Activated naive CD8-positive, alpha-beta T cell (primary cell): ENCODE measurements around the gene VDR.

ENCODE experiments used
- H3K27ac Mint-ChIP-seq: one replicate; pipeline ENCODE4 v1.8.0; 2021; ENCODE audit warnings: mixed read lengths
- H3K27me3 Mint-ChIP-seq: one replicate; pipeline ENCODE4 v1.8.0; 2021; ENCODE audit warnings: mixed read lengths
- H3K36me3 Mint-ChIP-seq: one replicate; pipeline ENCODE4 v1.8.0; 2021; ENCODE audit warnings: mixed read lengths
- H3K4me1 Mint-ChIP-seq: one replicate; pipeline ENCODE4 v1.8.0; 2021; ENCODE audit warnings: low read depth, mixed read lengths
- H3K4me3 Mint-ChIP-seq: one replicate; pipeline ENCODE4 v1.8.0; 2021; ENCODE audit warnings: mild to moderate bottlenecking, mixed read lengths
- H3K9me3 Mint-ChIP-seq: one replicate; pipeline ENCODE4 v1.8.0; 2021; ENCODE audit warnings: low read depth, mixed read lengths

VDR gene

GRCh38 chr12:47889040-47889439 is 15.8 kb downstream of the VDR start:
- H3K4me3 Mint-ChIP-seq = no peak overlapping the region
- H3K36me3 Mint-ChIP-seq = peaks cover 2% of the 10 kb centered on the region
- peaks cover 2% of the 10 kb centered on the region for H3K27me3 Mint-ChIP-seq
- peaks cover 47% of the 10 kb centered on the region for H3K4me1 Mint-ChIP-seq
- no peak overlapping the region for H3K27ac Mint-ChIP-seq
- H3K9me3 Mint-ChIP-seq = no peaks in the 10 kb centered on the region

- peaks cover 52% of the 10 kb centered on the region for H3K4me1 Mint-ChIP-seq
- H3K36me3 Mint-ChIP-seq = peaks cover 2% of the 10 kb centered on the region
- H3K4me3 Mint-ChIP-seq = no peak overlapping the region
- peaks cover 2% of the 10 kb centered on the region for H3K27me3 Mint-ChIP-seq
- no peak overlapping the region for H3K27ac Mint-ChIP-seq
- no peaks in the 10 kb centered on the region for H3K9me3 Mint-ChIP-seq
Measured at GRCh38 chr12:47888153-47888819, 16.5 kb downstream of the VDR start.

- Mint-ChIP-seq H3K4me3 (no peak overlapping the region), H3K4me1 (peaks cover 57% of the 10 kb centered on the region), H3K36me3 (no peaks in the 10 kb centered on the region), H3K9me3 (no peaks in the 10 kb centered on the region), H3K27me3 (peaks cover 2% of the 10 kb centered on the region), H3K27ac (peak overlapping the region; percentile 51)
Measured at GRCh38 chr12:47887529-47887928, 17.3 kb downstream of the VDR start.

- H3K4me3 Mint-ChIP-seq = no peak overlapping the region
- H3K27ac Mint-ChIP-seq = peak overlapping the region; percentile 93
- H3K4me1 Mint-ChIP-seq = peaks cover 63% of the 10 kb centered on the region
- no peaks in the 10 kb centered on the region for H3K9me3 Mint-ChIP-seq
- H3K36me3 Mint-ChIP-seq = no peaks in the 10 kb centered on the region
- H3K27me3 Mint-ChIP-seq = peaks cover 2% of the 10 kb centered on the region
Measured at GRCh38 chr12:47886510-47887240, 18.1 kb downstream of the VDR start.

- H3K27ac Mint-ChIP-seq = peak overlapping the region; percentile 93
- peak overlapping the region; percentile 77 for H3K4me3 Mint-ChIP-seq
Measured at GRCh38 chr12:47885566-47885965, 19.2 kb downstream of the VDR start.

GRCh38 chr12:47885012-47885501 is 19.7 kb downstream of the VDR start:
- H3K27me3 Mint-ChIP-seq = no peaks in the 10 kb centered on the region
- H3K27ac Mint-ChIP-seq = peak overlapping the region; percentile 93
- no peaks in the 10 kb centered on the region for H3K36me3 Mint-ChIP-seq
- H3K4me3 Mint-ChIP-seq = peak overlapping the region; percentile 77
- peaks cover 66% of the 10 kb centered on the region for H3K4me1 Mint-ChIP-seq
- no peaks in the 10 kb centered on the region for H3K9me3 Mint-ChIP-seq

More at GRCh38 chr12:47885566-47885965, 19.2 kb downstream of the VDR start:
- H3K36me3 Mint-ChIP-seq = no peaks in the 10 kb centered on the region
- peaks cover under 1% of the 10 kb centered on the region for H3K27me3 Mint-ChIP-seq
- H3K9me3 Mint-ChIP-seq = no peaks in the 10 kb centered on the region
- H3K4me1 Mint-ChIP-seq = peaks cover 66% of the 10 kb centered on the region

GRCh38 chr12:47884501-47884900 is 20.3 kb downstream of the VDR start:
- Mint-ChIP-seq H3K4me3 (peak overlapping the region; percentile 77), H3K27ac (peak overlapping the region; percentile 93), H3K4me1 (peaks cover 66% of the 10 kb centered on the region), H3K27me3 (no peaks in the 10 kb centered on the region), H3K36me3 (peaks cover 2% of the 10 kb centered on the region), H3K9me3 (no peaks in the 10 kb centered on the region)

- H3K27me3 Mint-ChIP-seq = no peaks in the 10 kb centered on the region
- peaks cover 2% of the 10 kb centered on the region for H3K36me3 Mint-ChIP-seq
- peak overlapping the region; percentile 86 for H3K4me3 Mint-ChIP-seq
- H3K27ac Mint-ChIP-seq = peak overlapping the region; percentile 93
- H3K4me1 Mint-ChIP-seq = peaks cover 59% of the 10 kb centered on the region
- H3K9me3 Mint-ChIP-seq = no peaks in the 10 kb centered on the region
Measured at GRCh38 chr12:47883663-47884195, 21.1 kb downstream of the VDR start.

- Mint-ChIP-seq H3K27me3 (no peaks in the 10 kb centered on the region), H3K4me1 (peaks cover 55% of the 10 kb centered on the region), H3K27ac (peak overlapping the region; percentile 93), H3K4me3 (peak overlapping the region; percentile 86), H3K9me3 (no peaks in the 10 kb centered on the region), H3K36me3 (peaks cover 9% of the 10 kb centered on the region)
Measured at GRCh38 chr12:47882781-47883546, 21.8 kb downstream of the VDR start.

- H3K4me1 Mint-ChIP-seq = peaks cover 49% of the 10 kb centered on the region
- H3K36me3 Mint-ChIP-seq = peaks cover 9% of the 10 kb centered on the region
- no peaks in the 10 kb centered on the region for H3K27me3 Mint-ChIP-seq
- H3K9me3 Mint-ChIP-seq = no peaks in the 10 kb centered on the region
- H3K4me3 Mint-ChIP-seq = peak overlapping the region; percentile 76
- peak overlapping the region; percentile 77 for H3K27ac Mint-ChIP-seq
Measured at GRCh38 chr12:47881826-47882427, 22.9 kb downstream of the VDR start.

GRCh38 chr12:47881051-47881450 is 23.7 kb downstream of the VDR start:
- H3K27ac Mint-ChIP-seq = no peak overlapping the region
- peaks cover 12% of the 10 kb centered on the region for H3K36me3 Mint-ChIP-seq
- peaks cover 44% of the 10 kb centered on the region for H3K4me1 Mint-ChIP-seq
- no peaks in the 10 kb centered on the region for H3K27me3 Mint-ChIP-seq
- no peaks in the 10 kb centered on the region for H3K9me3 Mint-ChIP-seq
- no peak overlapping the region for H3K4me3 Mint-ChIP-seq

GRCh38 chr12:47878918-47879481 is 25.8 kb downstream of the VDR start:
- H3K4me1 Mint-ChIP-seq = peaks cover 24% of the 10 kb centered on the region
- no peak overlapping the region for H3K4me3 Mint-ChIP-seq
- H3K36me3 Mint-ChIP-seq = peaks cover 25% of the 10 kb centered on the region

GRCh38 chr12:47878293-47878917 is 26.4 kb downstream of the VDR start:
- Mint-ChIP-seq H3K36me3 (peaks cover 27% of the 10 kb centered on the region), H3K27ac (no peak overlapping the region), H3K4me1 (peaks cover 18% of the 10 kb centered on the region), H3K27me3 (peaks cover 3% of the 10 kb centered on the region), H3K4me3 (no peak overlapping the region), H3K9me3 (no peaks in the 10 kb centered on the region)

More at GRCh38 chr12:47878918-47879481, 25.8 kb downstream of the VDR start:
- Mint-ChIP-seq H3K27me3 (peaks cover 3% of the 10 kb centered on the region), H3K9me3 (no peaks in the 10 kb centered on the region), H3K27ac (no peak overlapping the region)

GRCh38 chr12:47877081-47877480 is 27.7 kb downstream of the VDR start:
- Mint-ChIP-seq H3K4me1 (peaks cover 7% of the 10 kb centered on the region), H3K27me3 (peaks cover 3% of the 10 kb centered on the region), H3K27ac (no peak overlapping the region), H3K4me3 (no peak overlapping the region), H3K9me3 (no peaks in the 10 kb centered on the region), H3K36me3 (peaks cover 28% of the 10 kb centered on the region)
